ENCODE measurements around the gene ZBTB7C. TPM values are rescaled to one million over a fixed set of nuclear protein-coding genes. Genes with fewer than 3 reads are reported as not detected.

The ZBTB7C gene
- total and polyA plus RNA-seq, 2 of the 4 experiments (the other 2 are of a cell fraction) = not detected

GRCh38 chr18:48441405-48441881, 32.3 kb upstream of the ZBTB7C start:
- no TSS peak for BruUV-seq (replicated peaks)
- no peaks in the 10 kb centered on the region for H4K20me1 ChIP-seq (ENCODE audit: insufficient read depth, low read length)
- H2AK9ac ChIP-seq (replicated peaks; ENCODE audit: low read depth, low read length, poor library complexity) = no peak overlapping the region
- 43% methylated on average over 2 of the region's 16 CpGs; no CpG with 5 or more reads in 1 of the 2 experiments for WGBS, 2 experiments (ENCODE audit: extremely low coverage in 2 of 2, insufficient read length in 1 of 2)
- no peak overlapping the region for H3K9ac ChIP-seq (ENCODE audit: low read depth, low read length)
- no peak overlapping the region for H2AFZ ChIP-seq (replicated peaks; ENCODE audit: low read length, poor library complexity)
- no peaks in the 10 kb centered on the region for H3K79me1 ChIP-seq (ENCODE audit: low read depth in 1 of 2, low read length in 2 of 2)
- TF ChIP-seq FOS (IDR thresholded peaks at IDR 0.05; ENCODE audit: low read depth, low read length) = no peak
- no peak for TF ChIP-seq POLR2A (IDR thresholded peaks at IDR 0.05; ENCODE audit: low read depth, low read length)
- TF ChIP-seq, protein P1, sequence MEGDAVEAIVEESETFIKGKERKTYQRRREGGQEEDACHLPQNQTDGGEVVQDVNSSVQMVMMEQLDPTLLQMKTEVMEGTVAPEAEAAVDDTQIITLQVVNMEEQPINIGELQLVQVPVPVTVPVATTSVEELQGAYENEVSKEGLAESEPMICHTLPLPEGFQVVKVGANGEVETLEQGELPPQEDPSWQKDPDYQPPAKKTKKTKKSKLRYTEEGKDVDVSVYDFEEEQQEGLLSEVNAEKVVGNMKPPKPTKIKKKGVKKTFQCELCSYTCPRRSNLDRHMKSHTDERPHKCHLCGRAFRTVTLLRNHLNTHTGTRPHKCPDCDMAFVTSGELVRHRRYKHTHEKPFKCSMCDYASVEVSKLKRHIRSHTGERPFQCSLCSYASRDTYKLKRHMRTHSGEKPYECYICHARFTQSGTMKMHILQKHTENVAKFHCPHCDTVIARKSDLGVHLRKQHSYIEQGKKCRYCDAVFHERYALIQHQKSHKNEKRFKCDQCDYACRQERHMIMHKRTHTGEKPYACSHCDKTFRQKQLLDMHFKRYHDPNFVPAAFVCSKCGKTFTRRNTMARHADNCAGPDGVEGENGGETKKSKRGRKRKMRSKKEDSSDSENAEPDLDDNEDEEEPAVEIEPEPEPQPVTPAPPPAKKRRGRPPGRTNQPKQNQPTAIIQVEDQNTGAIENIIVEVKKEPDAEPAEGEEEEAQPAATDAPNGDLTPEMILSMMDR (conservative IDR thresholded peaks at IDR 0.05; ENCODE audit: low read depth, low read length) = no peak
- TF ChIP-seq, protein P2, sequence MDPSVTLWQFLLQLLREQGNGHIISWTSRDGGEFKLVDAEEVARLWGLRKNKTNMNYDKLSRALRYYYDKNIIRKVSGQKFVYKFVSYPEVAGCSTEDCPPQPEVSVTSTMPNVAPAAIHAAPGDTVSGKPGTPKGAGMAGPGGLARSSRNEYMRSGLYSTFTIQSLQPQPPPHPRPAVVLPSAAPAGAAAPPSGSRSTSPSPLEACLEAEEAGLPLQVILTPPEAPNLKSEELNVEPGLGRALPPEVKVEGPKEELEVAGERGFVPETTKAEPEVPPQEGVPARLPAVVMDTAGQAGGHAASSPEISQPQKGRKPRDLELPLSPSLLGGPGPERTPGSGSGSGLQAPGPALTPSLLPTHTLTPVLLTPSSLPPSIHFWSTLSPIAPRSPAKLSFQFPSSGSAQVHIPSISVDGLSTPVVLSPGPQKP (IDR thresholded peaks at IDR 0.05; ENCODE audit: borderline replicate concordance, low read depth, low read length) = no peak
- TF ChIP-seq MXI1 (IDR thresholded peaks at IDR 0.05; ENCODE audit: borderline replicate concordance, low read depth, low read length) = no peak
- no peak for TF ChIP-seq RCOR1 (IDR thresholded peaks at IDR 0.05; ENCODE audit: insufficient replicate concordance, low read length)
- no peak for TF ChIP-seq SMC3 (IDR thresholded peaks at IDR 0.05; ENCODE audit: low read depth, low read length)
- TF ChIP-seq MAFK (IDR thresholded peaks at IDR 0.05; ENCODE audit: low read depth, low read length) = no peak
- TF ChIP-seq USF2 (IDR thresholded peaks at IDR 0.05; ENCODE audit: low read depth, low read length) = no peak
- TF ChIP-seq BHLHE40 (IDR thresholded peaks at IDR 0.05; ENCODE audit: low read depth, low read length) = no peak
- no peak for TF ChIP-seq MAZ (IDR thresholded peaks at IDR 0.05; ENCODE audit: borderline replicate concordance, low read depth, low read length)
- TF ChIP-seq CEBPB (IDR thresholded peaks at IDR 0.05; ENCODE audit: low read depth, low read length) = no peak
- no peak for TF ChIP-seq RAD21 (IDR thresholded peaks at IDR 0.05; ENCODE audit: low read length)
- TF ChIP-seq NFE2L2 (IDR thresholded peaks at IDR 0.05; ENCODE audit: low read depth, low read length) = no peak
- TF ChIP-seq RFX5 (IDR thresholded peaks at IDR 0.05; ENCODE audit: low read depth, low read length) = no peak
- no peak for TF ChIP-seq CHD1 (IDR thresholded peaks at IDR 0.05; ENCODE audit: low read depth, low read length)
- dilution Hi-C loops (cut with HindIII; ENCODE audit: low sequenced_read_pairs, unreplicated experiment) = no loop called here
- peaks cover 62% of the 10 kb centered on the region for H3K27me3 ChIP-seq (ENCODE audit: control insufficient read depth, insufficient read depth, low read length)
- H2BK20ac ChIP-seq (ENCODE audit: low read depth, low read length) = no peak overlapping the region
- in situ Hi-C loops (cut with MboI; ENCODE audit: low sequenced_read_pairs) = loop anchor here (10.0 kb wide), 1 partner anchor 667 kb away; no protein-coding TSS in a partner anchor
- POLR2A ChIA-PET (ENCODE audit: unreplicated experiment) = no interaction called here
- H3K9me1 ChIP-seq (ENCODE audit: insufficient read depth, low read length) = no peaks in the 10 kb centered on the region
- H2BK15ac ChIP-seq (ENCODE audit: low read depth, low read length) = no peak overlapping the region
- H3K27ac ChIP-seq (ENCODE audit: insufficient read depth, low read length) = no peak overlapping the region
- H3K56ac ChIP-seq (ENCODE audit: extremely low read depth, insufficient read depth, low read length) = no peak overlapping the region
- CTCF ChIA-PET = no interaction called here
- no peak for ATAC-seq (ENCODE audit: low read depth)
- no peaks in the 10 kb centered on the region for H3K36me3 ChIP-seq (ENCODE audit: control insufficient read depth, insufficient read depth, low read length)
- H3K14ac ChIP-seq (replicated peaks; ENCODE audit: low read depth, low read length) = no peak overlapping the region
- no peak overlapping the region for H2BK120ac ChIP-seq (ENCODE audit: low read depth, low read length)
- no peaks in the 10 kb centered on the region; the same call in 1 of the 2 replicates for H3K9me3 ChIP-seq (ENCODE audit: control insufficient read depth, insufficient read depth, low read length)
- no peak overlapping the region for H3K18ac ChIP-seq (ENCODE audit: low read depth, low read length)
- no peak overlapping the region for H4K5ac ChIP-seq (ENCODE audit: low read depth, low read length)
- no peak overlapping the region for H2BK5ac ChIP-seq (ENCODE audit: low read depth, low read length, poor library complexity, severe bottlenecking)
- H3K4me3 ChIP-seq (ENCODE audit: insufficient read depth, low read depth, low read length) = no peak overlapping the region
- no peak overlapping the region for H3K23ac ChIP-seq (ENCODE audit: low read depth, low read length)
- no peak overlapping the region for H4K8ac ChIP-seq (ENCODE audit: low read depth in 2 of 2, low read length in 2 of 2)
- H3K4ac ChIP-seq (ENCODE audit: low read depth, low read length) = no peak overlapping the region
- no peak for DNase-seq
- no peak overlapping the region for H3K4me2 ChIP-seq (ENCODE audit: low read depth, low read length)
- H3K4me1 ChIP-seq (ENCODE audit: control insufficient read depth, insufficient read depth, low read length) = no peaks in the 10 kb centered on the region
- H4K91ac ChIP-seq (ENCODE audit: insufficient read depth, low read depth, low read length) = no peak overlapping the region
- intact Hi-C loops (cut with micrococcal nuclease) = loop anchor here (10.0 kb wide), 1 partner anchor 667 kb away; no protein-coding TSS in a partner anchor
- no peak overlapping the region for H2AK5ac ChIP-seq (ENCODE audit: low read depth, low read length)
